NCI-H748 treated with DMSO at 0.1 percent for 48 hours (cell line): Measurements from ENCODE around the gene PCDHGC4.

Experiments
- DNase-seq: peaks from one replicate; lab custom pipeline; 2025; lab: John Stamatoyannopoulos, UW

The PCDHGC4 gene

GRCh38 chr5:141529002-141529401, 44.2 kb downstream of the PCDHGC4 start:
- no peak for DNase-seq

GRCh38 chr5:141529873-141530272, 45.0 kb downstream of the PCDHGC4 start:
- DNase-seq, result no peak

- DNase-seq, result no peak
Measured at GRCh38 chr5:141532726-141533125, 47.9 kb downstream of the PCDHGC4 start.

- no peak for DNase-seq
Measured at GRCh38 chr5:141533897-141534296, 49.1 kb downstream of the PCDHGC4 start.

- no peak for DNase-seq
Measured at GRCh38 chr5:141534492-141535213, 49.8 kb downstream of the PCDHGC4 start.
